Prostate gland (tissue), 2 donors: Measurements from ENCODE around the gene PMM2. TPM values are rescaled to one million over a fixed set of nuclear protein-coding genes. Genes with fewer than 3 reads are reported as not detected.
A peak's percentile ranks its signal among the peaks of the same experiment; 100 is the strongest.

Experiments used
- DNase-seq: peaks from one replicate; pipeline ENCODE4 v3.0.0-alpha.2; 2019; ENCODE audit warnings: low spot score
- H3K27ac ChIP-seq, 2 donors: fragments of 200-600 bp; sonication (generic); 2 replicates each; pipeline ENCODE4 v1.5.1; 2017 to 2019
- H3K27me3 ChIP-seq: fragments of 200-600 bp; sonication (generic); replicated peaks from 2 replicates; pipeline ENCODE4 v1.5.1; 2019; ENCODE audit not compliant: insufficient read depth
- H3K36me3 ChIP-seq, 2 donors: fragments of 200-600 bp; sonication (generic); 1 replicate in 1 of 2; 2 replicates in 1 of 2; pipeline versions ENCODE4 v1.5.1 to v1.8.1; 2017 to 2019
- H3K4me1 ChIP-seq: fragments of 200-600 bp; sonication (generic); replicated peaks from 2 replicates; pipeline ENCODE4 v1.5.1; 2019
- H3K4me3 ChIP-seq, 2 donors: fragments of 200-600 bp; sonication (generic); 2 replicates each; pipeline ENCODE4 v1.5.1; 2017 to 2019
- H3K9me3 ChIP-seq: fragments of 200-600 bp; sonication (generic); 2 replicates; pipeline ENCODE4 v1.5.1; 2017
- CTCF ChIP-seq, 4 experiments: fragments of 200-600 bp in 2 of 4; fragments of 450-650 bp in 2 of 4; sonication (generic) in 2 of 4; IDR thresholded peaks; 1 replicate in 3 of 4; 2 replicates in 1 of 4; pipeline ENCODE4 v1.5.1; 2016 to 2019; ENCODE audit warnings: antibody characterized with exemption in 4 of 4, mild to moderate bottlenecking in 2 of 4, moderate library complexity in 2 of 4
- POLR2A ChIP-seq: fragments of 450-650 bp; IDR thresholded peaks from one replicate; pipeline ENCODE4 v1.6.1; 2016; ENCODE audit warnings: antibody characterized with exemption, mild to moderate bottlenecking
- POLR2AphosphoS5 ChIP-seq: sonication (generic); formaldehyde crosslinking; IDR thresholded peaks from one replicate; pipeline ENCODE4 v1.6.1; 2017; ENCODE audit warnings: antibody characterized with exemption
- WGBS: methylation state at CpG from one replicate; pipeline ENCODE4 v1.1.5; 2018; 5-methylcytosine and 5-hydroxymethylcytosine counted together
- intact Hi-C: fragments of 100-400 bp; cut with DNase I; formaldehyde crosslinking; loops from one replicate; pipeline ENCODE4 v1.14.2; 2022
- total RNA-seq, 2 donors: library from RNA; depleted of rRNA; stranded (reverse); fragments of >200 nt; gene quantifications; one replicate each; pipeline ENCODE4 v1.1.0, GENCODE V29; 2016

PMM2 gene
- total RNA-seq, 2 donors from 2014 or later, result 30.6 to 39.2 TPM

GRCh38 chr16:8768692-8769091 lies 28.9 kb upstream of the PMM2 start:
- 76% methylated on average over 12 of the region's 12 CpGs for WGBS
- TF ChIP-seq POLR2AphosphoS5, result no peak
- no peak for TF ChIP-seq POLR2A
- no peak for TF ChIP-seq CTCF (IDR thresholded peaks at IDR 0.05)
- no peaks in the 10 kb centered on the region for H3K4me1 ChIP-seq
- H3K4me3 ChIP-seq, result no peak overlapping the region
- no peaks in the 10 kb centered on the region for H3K9me3 ChIP-seq
- H3K36me3 ChIP-seq, result peaks cover 0 to 15% of the 10 kb centered on the region in 2 donors
- H3K27ac ChIP-seq, result no peak overlapping the region
- DNase-seq, result no peak
- intact Hi-C loops, result no loop called here
- H3K27me3 ChIP-seq, result no peaks in the 10 kb centered on the region

GRCh38 chr16:8773537-8773936 lies 24.1 kb upstream of the PMM2 start:
- WGBS, result 68% methylated on average over 3 of the region's 3 CpGs
- H3K9me3 ChIP-seq, result no peaks in the 10 kb centered on the region
- no peaks in the 10 kb centered on the region for H3K27me3 ChIP-seq
- DNase-seq, result no peak
- TF ChIP-seq POLR2A, result no peak
- no peak for TF ChIP-seq POLR2AphosphoS5
- no peak for TF ChIP-seq CTCF (IDR thresholded peaks at IDR 0.05)
- H3K4me3 ChIP-seq, result no peak overlapping the region
- intact Hi-C loops, result no loop called here
- H3K27ac ChIP-seq, result no peak overlapping the region
- H3K36me3 ChIP-seq, result peaks cover 0 to 9% of the 10 kb centered on the region in 2 donors
- no peaks in the 10 kb centered on the region for H3K4me1 ChIP-seq

DNA sequence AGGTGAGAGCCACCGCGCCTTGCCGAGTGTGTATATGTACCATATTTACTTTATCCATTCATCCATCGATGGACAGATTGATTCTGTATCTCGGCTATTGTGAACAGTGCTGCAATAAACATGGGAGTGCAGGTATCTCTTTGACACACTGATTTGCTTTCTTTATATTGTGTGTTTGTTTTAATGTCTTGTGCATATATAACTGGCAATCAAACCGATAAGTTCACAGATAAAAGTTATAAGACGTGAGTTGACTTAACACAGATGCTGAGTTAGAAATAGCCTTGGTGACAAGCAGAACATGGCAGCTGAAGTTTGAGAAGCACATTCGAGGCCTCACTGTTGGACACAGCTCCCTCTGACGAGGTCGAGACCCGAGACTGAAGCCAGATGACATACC lies 23.4 kb upstream of the PMM2 start:
- intact Hi-C loops, result no loop called here
- no peaks in the 10 kb centered on the region for H3K27me3 ChIP-seq
- no peaks in the 10 kb centered on the region for H3K4me1 ChIP-seq
- peaks cover 0 to 5% of the 10 kb centered on the region in 2 donors for H3K36me3 ChIP-seq
- H3K27ac ChIP-seq, result no peak overlapping the region
- WGBS, result 74% methylated on average over 11 of the region's 11 CpGs
- no peak for DNase-seq
- no peak overlapping the region for H3K4me3 ChIP-seq
- H3K9me3 ChIP-seq, result no peaks in the 10 kb centered on the region
- no peak for TF ChIP-seq POLR2AphosphoS5
- TF ChIP-seq CTCF (IDR thresholded peaks at IDR 0.05), result no peak
- TF ChIP-seq POLR2A, result no peak

DNA sequence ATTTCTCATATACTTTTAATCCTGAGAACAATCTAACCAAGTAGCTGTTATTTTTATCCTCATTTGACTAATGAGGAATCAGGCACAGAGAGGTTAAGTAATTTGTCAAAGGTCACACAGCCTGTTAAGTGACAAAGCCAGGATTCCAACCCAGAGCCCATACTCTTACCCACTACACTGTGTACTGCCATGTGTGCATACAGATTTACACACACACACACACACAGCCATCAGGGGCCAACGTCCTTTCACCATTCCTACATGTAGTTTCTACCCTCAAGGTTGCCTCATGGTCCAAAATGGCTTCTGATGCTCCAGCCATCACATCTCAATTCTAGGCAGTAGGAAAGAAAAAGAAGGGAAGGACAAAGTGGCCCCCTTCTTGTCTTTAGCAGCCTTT lies 22.3 kb upstream of the PMM2 start:
- Histone ChIP-seq H3K9me3 (no peaks in the 10 kb centered on the region), H3K4me1 (no peaks in the 10 kb centered on the region), H3K27ac (no peak overlapping the region), H3K4me3 (no peak overlapping the region), H3K27me3 (no peaks in the 10 kb centered on the region), H3K36me3 (peaks cover 0 to 5% of the 10 kb centered on the region in 2 donors)
- intact Hi-C loops, result no loop called here
- no peak for TF ChIP-seq CTCF (IDR thresholded peaks at IDR 0.05)
- TF ChIP-seq POLR2A, result no peak
- TF ChIP-seq POLR2AphosphoS5, result no peak
- 68% methylated on average over 1 of the region's 1 CpG for WGBS
- no peak for DNase-seq

- H3K4me3 ChIP-seq, result no peak overlapping the region
- no peaks in the 10 kb centered on the region for H3K4me1 ChIP-seq
- no peaks in the 10 kb centered on the region for H3K9me3 ChIP-seq
- H3K36me3 ChIP-seq, result peaks cover 0 to 5% of the 10 kb centered on the region in 2 donors
- H3K27me3 ChIP-seq, result no peaks in the 10 kb centered on the region
- intact Hi-C loops, result no loop called here
- TF ChIP-seq CTCF (IDR thresholded peaks at IDR 0.05) (no peak), POLR2AphosphoS5 (peak; percentile 29)
- H3K27ac ChIP-seq, result no peak overlapping the region
- peak; percentile 40 for DNase-seq
- WGBS, result 49% methylated on average over 12 of the region's 12 CpGs
These were observed 21.5 kb upstream of the PMM2 start for GRCh38 chr16:8776129-8776584.
